IMR-90 (cell line): ENCODE data around the gene KCNMB2. TPM values are rescaled to one million over a fixed set of nuclear protein-coding genes. Genes with fewer than 3 reads are reported as not detected.
A peak's percentile ranks its signal among the peaks of the same experiment; 100 is the strongest.

ENCODE experiments used
- ATAC-seq: fragments of 200-7000 bp; cut with Tn5 transposase; 2 replicates; pipeline ENCODE4 v1.9.1; 2020; ENCODE audit warnings: low read depth, mild to moderate bottlenecking, moderate library complexity
- BruUV-seq: library from RNA; stranded (reverse); fragments of 400-500 nt; replicated peaks from 2 replicates; lab custom pipeline; 2021; lab: Mats Ljungman, UMichigan
- CTCF ChIA-PET: fragments of 300-600 bp; formaldehyde crosslinking; extraction: SDS; loops from one replicate; lab custom pipeline; 2021; ENCODE audit warnings: antibody characterized with exemption; lab: Yijun Ruan, JAX
- POLR2A ChIA-PET: fragments of 300-600 bp; sonication (Branson Sonifier 250); formaldehyde crosslinking; loops from one replicate; lab custom pipeline; 2022; ENCODE audit warnings: antibody characterized with exemption; ENCODE audit not compliant: unreplicated experiment; lab: Charles Lee
- DNase-seq: peaks from one replicate; pipeline ENCODE4 v3.0.0; 2013
- H2AFZ ChIP-seq: replicated peaks from 2 replicates; pipeline ENCODE3; 2013; ENCODE audit warnings: low read length, mild to moderate bottlenecking; ENCODE audit not compliant: poor library complexity
- H2AK5ac ChIP-seq: 2 replicates; pipeline ENCODE4 v1.6.1; 2013; ENCODE audit warnings: low read depth, low read length, inconsistent platforms
- H2AK9ac ChIP-seq: replicated peaks from 2 replicates; pipeline ENCODE3; 2013; ENCODE audit warnings: mild to moderate bottlenecking, low read depth, low read length, moderate library complexity; ENCODE audit not compliant: poor library complexity
- H2BK120ac ChIP-seq: 2 replicates; pipeline ENCODE4 v1.6.1; 2013; ENCODE audit warnings: low read depth, low read length, inconsistent platforms
- H2BK15ac ChIP-seq: 3 replicates; pipeline ENCODE4 v1.6.1; 2013; ENCODE audit warnings: low read depth, low read length, inconsistent platforms
- H2BK20ac ChIP-seq: 2 replicates; pipeline ENCODE4 v1.6.1; 2013; ENCODE audit warnings: low read depth, mild to moderate bottlenecking, inconsistent platforms, low read length, moderate library complexity
- H2BK5ac ChIP-seq: 2 replicates; pipeline ENCODE4 v1.6.1; 2013; ENCODE audit warnings: mild to moderate bottlenecking, low read depth, low read length, inconsistent platforms; ENCODE audit not compliant: poor library complexity, severe bottlenecking
- H3K14ac ChIP-seq: replicated peaks from 2 replicates; pipeline ENCODE4 v1.6.1; 2013; ENCODE audit warnings: low read depth, low read length, inconsistent platforms
- H3K18ac ChIP-seq: 2 replicates; pipeline ENCODE4 v1.6.1; 2013; ENCODE audit warnings: low read depth, low read length, control low read depth
- H3K23ac ChIP-seq: 2 replicates; pipeline ENCODE4 v1.6.1; 2013; ENCODE audit warnings: low read depth, low read length, inconsistent platforms
- H3K27ac ChIP-seq: 2 replicates; pipeline ENCODE4 v1.5.1; 2013; ENCODE audit warnings: mild to moderate bottlenecking, control low read depth, low read length; ENCODE audit not compliant: insufficient read depth
- H3K27me3 ChIP-seq: 2 replicates; pipeline ENCODE4 v1.6.1; 2013; ENCODE audit warnings: low read length; ENCODE audit not compliant: control insufficient read depth, insufficient read depth
- H3K36me3 ChIP-seq: 2 replicates; pipeline ENCODE4 v1.6.1; 2013; ENCODE audit warnings: low read length, mixed read lengths; ENCODE audit not compliant: control insufficient read depth, insufficient read depth
- H3K4ac ChIP-seq: 2 replicates; pipeline ENCODE4 v1.6.1; 2013; ENCODE audit warnings: low read depth, low read length, inconsistent platforms
- H3K4me1 ChIP-seq: 2 replicates; pipeline ENCODE4 v1.6.1; 2013; ENCODE audit warnings: low read length, mixed read lengths; ENCODE audit not compliant: control insufficient read depth, insufficient read depth
- H3K4me2 ChIP-seq: 2 replicates; pipeline ENCODE4 v1.6.1; 2013; ENCODE audit warnings: low read depth, mild to moderate bottlenecking, control low read depth, low read length, moderate library complexity
- H3K4me3 ChIP-seq: 2 replicates; pipeline ENCODE4 v1.5.1; 2013; ENCODE audit warnings: low read depth, mild to moderate bottlenecking, control low read depth, low read length, moderate library complexity; ENCODE audit not compliant: insufficient read depth
- H3K56ac ChIP-seq: 2 replicates; pipeline ENCODE4 v1.6.1; 2013; ENCODE audit warnings: low read length, inconsistent platforms; ENCODE audit not compliant: insufficient read depth; ENCODE audit errors: extremely low read depth
- H3K79me1 ChIP-seq, 2 experiments: 2 replicates each; pipeline ENCODE4 v1.6.1; 2013; ENCODE audit warnings: low read length in 2 of 2, inconsistent platforms in 1 of 2, low read depth in 1 of 2
- H3K9ac ChIP-seq: 2 replicates; pipeline ENCODE4 v1.6.1; 2013; ENCODE audit warnings: low read depth, low read length, control low read depth
- H3K9me1 ChIP-seq: 2 replicates; pipeline ENCODE4 v1.6.1; 2013; ENCODE audit warnings: low read length, inconsistent platforms; ENCODE audit not compliant: insufficient read depth
- H3K9me3 ChIP-seq: 2 replicates; pipeline ENCODE4 v1.6.1; 2013; ENCODE audit warnings: low read length; ENCODE audit not compliant: control insufficient read depth, insufficient read depth
- H4K20me1 ChIP-seq: 2 replicates; pipeline ENCODE4 v1.6.1; 2013; ENCODE audit warnings: low read length, inconsistent platforms; ENCODE audit not compliant: insufficient read depth
- H4K5ac ChIP-seq: 2 replicates; pipeline ENCODE4 v1.6.1; 2013; ENCODE audit warnings: mild to moderate bottlenecking, low read depth, low read length, control low read depth
- H4K8ac ChIP-seq, 2 experiments: 2 replicates each; pipeline ENCODE4 v1.6.1; 2013; ENCODE audit warnings: low read depth in 2 of 2, low read length in 2 of 2, control low read depth in 1 of 2, inconsistent platforms in 1 of 2
- H4K91ac ChIP-seq: 2 replicates; pipeline ENCODE4 v1.6.1; 2013; ENCODE audit warnings: low read depth, low read length, inconsistent platforms; ENCODE audit not compliant: insufficient read depth
- CTCF ChIP-seq: conservative IDR thresholded peaks from 2 replicates; pipeline ENCODE4 v1.5.1; 2012; ENCODE audit warnings: mild to moderate bottlenecking, low read depth, low read length, improper control_type of control experiment
- MAFK ChIP-seq: IDR thresholded peaks from 2 replicates; pipeline ENCODE4 v1.6.1; 2012; ENCODE audit warnings: low read depth, low read length, improper control_type of control experiment
- MAZ ChIP-seq: IDR thresholded peaks from 2 replicates; pipeline ENCODE4 v1.6.1; 2012; ENCODE audit warnings: low read depth, mild to moderate bottlenecking, low read length, improper control_type of control experiment, moderate library complexity, borderline replicate concordance
- MXI1 ChIP-seq: IDR thresholded peaks from 2 replicates; pipeline ENCODE4 v1.6.1; 2012; ENCODE audit warnings: low read depth, mild to moderate bottlenecking, low read length, moderate library complexity, borderline replicate concordance
- NFE2L2 ChIP-seq: fragments of 150-350 bp; IDR thresholded peaks from 2 replicates; pipeline ENCODE4 v1.6.1; 2016; ENCODE audit warnings: low read depth, mild to moderate bottlenecking, low read length
- POLR2A ChIP-seq: IDR thresholded peaks from 2 replicates; pipeline ENCODE4 v1.6.1; 2012; ENCODE audit warnings: mild to moderate bottlenecking, low read depth, low read length
- RAD21 ChIP-seq: IDR thresholded peaks from 2 replicates; pipeline ENCODE4 v1.6.1; 2012; ENCODE audit warnings: low read length, improper control_type of control experiment
- RCOR1 ChIP-seq: IDR thresholded peaks from 2 replicates; pipeline ENCODE4 v1.6.1; 2012; ENCODE audit warnings: mild to moderate bottlenecking, low read length, improper control_type of control experiment; ENCODE audit not compliant: insufficient replicate concordance
- SMC3 ChIP-seq: fragments of 150-350 bp; IDR thresholded peaks from 2 replicates; pipeline ENCODE4 v1.6.1; 2016; ENCODE audit warnings: low read depth, mild to moderate bottlenecking, antibody characterized with exemption, low read length, moderate library complexity
- USF2 ChIP-seq: fragments of 150-350 bp; IDR thresholded peaks from 2 replicates; pipeline ENCODE4 v1.6.1; 2017; ENCODE audit warnings: mild to moderate bottlenecking, antibody characterized with exemption, low read length, low read depth
- WGBS, 2 experiments: methylation state at CpG; one replicate each; pipeline versions ENCODE4 v1.1.5 to v1.1.7; 2013; ENCODE audit warnings: missing lambda C conversion rate in 2 of 2; ENCODE audit not compliant: insufficient read length in 1 of 2; ENCODE audit errors: extremely low coverage in 2 of 2; 5-methylcytosine and 5-hydroxymethylcytosine counted together
- dilution Hi-C: fragments of 300-500 bp; cut with HindIII; formaldehyde crosslinking; loops from one replicate; pipeline ENCODE4 v1.14.3; 2018; ENCODE audit warnings: low sequenced_read_pairs; ENCODE audit not compliant: unreplicated experiment
- in situ Hi-C: fragments of 300-500 bp; cut with MboI; formaldehyde crosslinking; loops from 3 replicates; pipeline ENCODE4 v1.14.3; 2019; ENCODE audit warnings: low sequenced_read_pairs, inconsistent platforms, mixed read lengths
- intact Hi-C: fragments of 100-400 bp; cut with micrococcal nuclease; formaldehyde crosslinking; loops from 2 replicates; pipeline ENCODE4 v1.10.0; 2022
- polyA plus RNA-seq, 3 experiments: library from polyadenylated mRNA; depleted of rRNA; stranded (reverse); fragments of >200 nt; gene quantifications; 2 replicates each; pipeline ENCODE4 v1.2.3, GENCODE V29; 2012; ENCODE audit warnings: low replicate concordance in 1 of 3
- total RNA-seq: library from RNA; depleted of rRNA; stranded (reverse); fragments of >200 nt; gene quantifications from 2 replicates; pipeline ENCODE4 v1.2.3, GENCODE V29; 2012
- TF ChIP-seq, protein P1 (sequence below): fragments of 150-350 bp; IDR thresholded peaks from 2 replicates; pipeline ENCODE4 v1.6.1; 2016; ENCODE audit warnings: low read depth, mild to moderate bottlenecking, low read length, moderate library complexity, borderline replicate concordance

KCNMB2 gene
- total and polyA plus RNA-seq, 2 of the 4 experiments (the other 2 are of a cell fraction): not detected

DNA sequence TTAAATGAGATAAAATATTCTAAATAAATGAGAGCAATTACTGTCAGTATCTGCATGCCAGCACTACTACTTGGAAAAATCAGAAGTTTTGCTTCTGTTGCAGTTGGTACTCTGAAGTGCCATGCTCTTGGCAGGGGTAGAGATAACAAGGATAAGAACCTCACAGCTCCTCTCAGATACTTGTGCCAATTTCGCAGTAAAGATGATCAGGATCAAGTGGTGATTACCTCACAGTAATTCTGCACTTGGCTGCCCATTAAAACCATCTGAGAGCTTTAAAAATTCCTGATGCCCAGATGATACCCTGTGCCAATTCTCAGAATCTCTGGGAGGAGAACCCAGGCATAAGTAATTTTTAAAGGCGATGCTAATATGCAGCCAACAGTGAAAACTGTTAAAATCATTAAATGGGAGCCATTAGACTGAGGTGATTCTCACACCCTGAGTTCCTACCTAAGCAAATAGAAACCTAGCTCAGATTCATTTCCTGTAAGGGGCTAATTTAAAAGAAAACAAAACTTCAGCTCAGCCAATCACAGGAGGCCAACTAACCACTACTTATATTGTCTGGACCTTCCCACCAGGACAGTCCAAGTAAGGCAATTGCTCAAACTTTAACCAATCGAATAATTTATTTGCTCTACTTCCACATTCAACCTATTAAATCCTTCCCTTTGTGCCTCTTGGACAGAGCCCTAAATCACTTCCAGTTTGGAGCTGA lies 171.2 kb downstream of the KCNMB2 start:
- H2AK9ac ChIP-seq: no peak overlapping the region
- no TSS peak for BruUV-seq
- POLR2A ChIA-PET: no interaction called here
- CTCF ChIA-PET: no interaction called here
- H3K9me1 ChIP-seq: peaks cover 4% of the 10 kb centered on the region; the same call in 1 of the 2 replicates
- H2AFZ ChIP-seq: no peak overlapping the region
- DNase-seq (peak; percentile 36), ATAC-seq (peak; percentile 42; the same call in 1 of the 2 replicates)
- no peaks in the 10 kb centered on the region for H3K9me3 ChIP-seq
- no peak overlapping the region; the same call in 1 of the 2 replicates for H3K14ac ChIP-seq
- no peaks in the 10 kb centered on the region for H3K36me3 ChIP-seq
- no peak overlapping the region; the same call in 1 of the 2 replicates for H3K27ac ChIP-seq
- H3K4me3 ChIP-seq: no peak overlapping the region
- H3K9ac ChIP-seq: no peak overlapping the region
- H4K8ac ChIP-seq: peak overlapping the region in 1 of 2 experiments; percentile 60; a peak in 1 of 4 replicates
- dilution Hi-C loops: no loop called here
- peak overlapping the region; percentile 92; the same call in 1 of the 2 replicates for H3K18ac ChIP-seq
- H3K4me2 ChIP-seq: no peak overlapping the region
- H2BK120ac ChIP-seq: peak overlapping the region; percentile 51; the same call in 1 of the 2 replicates
- H2BK20ac ChIP-seq: peak overlapping the region; percentile 62; the same call in 1 of the 2 replicates
- TF ChIP-seq MAZ: no peak
- TF ChIP-seq RAD21: no peak
- no peak for TF ChIP-seq NFE2L2
- TF ChIP-seq, protein P1, sequence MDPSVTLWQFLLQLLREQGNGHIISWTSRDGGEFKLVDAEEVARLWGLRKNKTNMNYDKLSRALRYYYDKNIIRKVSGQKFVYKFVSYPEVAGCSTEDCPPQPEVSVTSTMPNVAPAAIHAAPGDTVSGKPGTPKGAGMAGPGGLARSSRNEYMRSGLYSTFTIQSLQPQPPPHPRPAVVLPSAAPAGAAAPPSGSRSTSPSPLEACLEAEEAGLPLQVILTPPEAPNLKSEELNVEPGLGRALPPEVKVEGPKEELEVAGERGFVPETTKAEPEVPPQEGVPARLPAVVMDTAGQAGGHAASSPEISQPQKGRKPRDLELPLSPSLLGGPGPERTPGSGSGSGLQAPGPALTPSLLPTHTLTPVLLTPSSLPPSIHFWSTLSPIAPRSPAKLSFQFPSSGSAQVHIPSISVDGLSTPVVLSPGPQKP: no peak
- no peak for TF ChIP-seq POLR2A
- TF ChIP-seq MAFK: no peak
- TF ChIP-seq USF2: no peak
- TF ChIP-seq RCOR1: no peak
- no peak for TF ChIP-seq MXI1
- TF ChIP-seq SMC3: no peak
- no peak for TF ChIP-seq CTCF
- peaks cover 26% of the 10 kb centered on the region for H3K4me1 ChIP-seq
- intact Hi-C loops: loop anchor here (10.0 kb wide), 1 partner anchor 273 kb away; no protein-coding TSS in a partner anchor
- WGBS, 2 experiments: 100% methylated on average over 2 of the region's 3 CpGs; no CpG with 5 or more reads in 1 of the 2 experiments
- H3K4ac ChIP-seq: peak overlapping the region; percentile 61; the same call in 1 of the 2 replicates
- no peak overlapping the region for H3K56ac ChIP-seq
- no peak overlapping the region for H2BK5ac ChIP-seq
- H3K79me1 ChIP-seq: no peaks in the 10 kb centered on the region
- H2AK5ac ChIP-seq: no peak overlapping the region
- in situ Hi-C loops: no loop called here
- peak overlapping the region; percentile 53; the same call in 1 of the 2 replicates for H4K5ac ChIP-seq
- no peaks in the 10 kb centered on the region for H4K20me1 ChIP-seq
- H2BK15ac ChIP-seq: no peak overlapping the region
- 0 out of 2 replicates have a peak overlapping the region, but pooled peaks have one; percentile 6 for H4K91ac ChIP-seq
- no peaks in the 10 kb centered on the region for H3K27me3 ChIP-seq
- H3K23ac ChIP-seq: no peak overlapping the region
